Adipocyte (in vitro differentiated cells): ENCODE results near the gene HEPHL1.

Source experiments
- DNase-seq: peaks from one replicate; pipeline ENCODE4 v3.0.0-alpha.2; 2015; ENCODE audit warnings: low read depth
- H3K27me3 ChIP-seq: replicated peaks from 2 replicates; pipeline ENCODE4 v1.7.0; 2013; ENCODE audit warnings: mild to moderate bottlenecking, low read length, moderate library complexity; ENCODE audit not compliant: control insufficient read depth, insufficient read depth
- H3K36me3 ChIP-seq: 2 replicates; pipeline ENCODE4 v1.7.0; 2013; ENCODE audit warnings: low read length, mild to moderate bottlenecking, moderate library complexity; ENCODE audit not compliant: control insufficient read depth, insufficient read depth, severe bottlenecking
- H3K4me1 ChIP-seq: 2 replicates; pipeline ENCODE4 v1.7.0; 2013; ENCODE audit warnings: mild to moderate bottlenecking, low read length, moderate library complexity; ENCODE audit not compliant: control insufficient read depth, insufficient read depth
- H3K4me3 ChIP-seq: 2 replicates; pipeline ENCODE4 v1.7.0; 2013; ENCODE audit warnings: mild to moderate bottlenecking, low read length, moderate library complexity
- H3K9ac ChIP-seq: 2 replicates; pipeline ENCODE4 v1.7.0; 2013; ENCODE audit warnings: mild to moderate bottlenecking, low read length, moderate library complexity
- H3K9me3 ChIP-seq: 2 replicates; pipeline ENCODE4 v1.7.0; 2013; ENCODE audit warnings: mild to moderate bottlenecking, low read length, moderate library complexity; ENCODE audit not compliant: control insufficient read depth

HEPHL1 gene

DNA sequence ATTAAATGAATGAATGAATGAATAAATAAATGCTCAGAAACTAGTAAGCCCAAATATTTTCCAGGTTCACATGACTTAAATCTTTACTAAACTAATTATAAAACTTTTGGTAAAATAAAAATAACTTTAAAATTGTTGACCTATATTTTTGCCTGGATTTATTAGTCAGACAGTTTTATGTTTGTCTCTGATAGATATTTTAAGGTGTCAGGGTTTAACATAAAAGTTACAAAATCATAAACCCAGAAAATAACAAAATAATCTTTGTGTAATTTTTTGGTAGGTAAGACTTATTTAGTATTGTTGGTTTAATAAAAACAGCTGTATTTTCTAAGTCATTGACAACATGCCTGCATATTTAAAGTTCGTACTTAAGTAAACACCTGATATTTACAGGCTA, 27.4 kb upstream of the HEPHL1 start:
- Histone ChIP-seq H3K9ac (no peak overlapping the region), H3K4me3 (peak overlapping the region; percentile 21), H3K4me1 (no peaks in the 10 kb centered on the region), H3K27me3 (no peaks in the 10 kb centered on the region), H3K9me3 (peaks cover 26% of the 10 kb centered on the region), H3K36me3 (no peaks in the 10 kb centered on the region)
- no peak for DNase-seq

DNA sequence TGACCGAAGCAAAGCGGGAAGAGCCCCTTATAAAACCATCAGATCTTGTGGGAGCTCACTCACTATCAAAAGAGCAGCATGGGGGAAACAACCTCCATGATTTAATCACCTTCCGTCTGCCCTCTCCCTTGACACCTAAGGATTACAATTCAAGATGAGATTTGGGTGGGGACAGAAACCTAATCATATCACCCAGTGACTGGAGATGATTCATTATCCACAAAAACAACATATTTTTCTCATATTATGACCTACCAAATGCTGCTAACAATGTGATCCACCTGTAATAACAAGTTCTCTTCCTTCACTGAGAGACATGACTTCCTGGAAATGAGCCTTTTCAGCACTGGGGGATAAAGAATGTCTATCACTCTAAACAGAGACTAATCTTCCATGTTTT, 23.4 kb upstream of the HEPHL1 start:
- Histone ChIP-seq H3K27me3 (no peaks in the 10 kb centered on the region), H3K4me3 (no peak overlapping the region), H3K9me3 (peaks cover 12% of the 10 kb centered on the region), H3K4me1 (peaks cover 26% of the 10 kb centered on the region), H3K36me3 (no peaks in the 10 kb centered on the region), H3K9ac (no peak overlapping the region)
- DNase-seq, result no peak

DNA sequence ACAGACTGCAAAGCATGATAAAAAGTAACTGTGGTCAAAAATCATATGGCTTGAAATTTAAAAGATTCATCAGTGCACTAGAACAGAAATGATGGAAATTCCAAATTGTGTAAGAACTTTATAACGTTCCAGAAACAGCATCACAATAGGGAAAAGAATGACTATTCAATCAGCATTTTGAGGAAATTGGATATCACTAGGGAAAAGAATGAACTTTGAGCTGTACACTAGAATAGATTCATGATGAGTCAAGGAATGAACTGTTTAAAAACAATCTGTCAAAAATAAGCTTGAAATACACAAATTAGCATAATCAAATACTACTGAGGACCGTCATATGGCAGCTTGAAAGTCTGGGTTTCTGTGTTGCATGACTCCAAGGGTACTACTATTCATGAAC, 20.5 kb upstream of the HEPHL1 start:
- Histone ChIP-seq H3K27me3 (no peaks in the 10 kb centered on the region), H3K4me3 (peak overlapping the region; percentile 42), H3K4me1 (peaks cover 26% of the 10 kb centered on the region), H3K36me3 (no peaks in the 10 kb centered on the region), H3K9ac (peak overlapping the region; percentile 62), H3K9me3 (no peaks in the 10 kb centered on the region)
- DNase-seq, result peak; percentile 52

GRCh38 chr11:94002226-94002625, 18.9 kb upstream of the HEPHL1 start:
- Histone ChIP-seq H3K9ac (no peak overlapping the region), H3K9me3 (no peaks in the 10 kb centered on the region), H3K4me3 (no peak overlapping the region), H3K27me3 (no peaks in the 10 kb centered on the region), H3K4me1 (peaks cover 26% of the 10 kb centered on the region), H3K36me3 (no peaks in the 10 kb centered on the region)
- peak; percentile 28 for DNase-seq

DNA sequence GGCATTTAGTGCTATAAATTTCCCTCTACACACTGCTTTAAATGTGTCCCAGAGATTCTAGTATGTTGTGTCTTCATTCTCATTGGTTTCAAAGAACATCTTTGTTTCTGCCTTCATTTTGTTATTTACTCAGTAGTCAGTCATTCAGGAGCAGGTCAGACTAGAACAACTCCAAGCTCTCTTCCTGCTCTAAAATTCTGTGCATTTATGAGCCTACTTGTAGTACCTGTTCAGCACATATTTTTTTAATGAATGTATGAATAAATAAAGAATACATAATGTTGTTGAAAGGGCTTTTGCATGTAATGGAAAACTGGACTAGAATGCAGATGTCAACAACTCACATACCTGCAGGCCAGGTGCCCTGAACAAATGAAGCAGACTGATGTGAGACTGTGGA, 13.7 kb upstream of the HEPHL1 start:
- Histone ChIP-seq H3K4me3 (no peak overlapping the region), H3K27me3 (no peaks in the 10 kb centered on the region), H3K9me3 (no peaks in the 10 kb centered on the region), H3K9ac (no peak overlapping the region), H3K36me3 (no peaks in the 10 kb centered on the region), H3K4me1 (peaks cover 3% of the 10 kb centered on the region)
- no peak for DNase-seq

DNA sequence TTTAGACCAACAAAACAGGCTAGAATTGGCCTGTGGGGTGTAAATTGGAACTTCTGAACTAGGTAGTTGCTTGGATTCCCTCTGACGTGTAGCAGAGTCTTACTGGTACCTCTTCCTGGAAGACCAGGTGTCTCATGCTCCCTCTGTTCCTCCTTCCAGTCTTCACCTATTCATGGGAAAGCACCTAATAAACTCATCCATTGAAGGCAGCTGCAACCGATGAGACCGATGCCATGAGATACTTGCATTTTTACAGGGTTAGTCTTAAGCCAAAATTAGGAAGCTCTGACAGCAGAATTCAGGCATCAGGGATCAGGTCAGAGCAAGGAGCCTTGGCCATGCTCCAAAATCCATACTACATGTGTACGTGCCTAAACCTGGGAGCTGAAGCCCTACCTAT, 13.2 kb upstream of the HEPHL1 start:
- Histone ChIP-seq H3K27me3 (no peaks in the 10 kb centered on the region), H3K9me3 (no peaks in the 10 kb centered on the region), H3K9ac (no peak overlapping the region), H3K4me1 (no peaks in the 10 kb centered on the region), H3K4me3 (no peak overlapping the region), H3K36me3 (no peaks in the 10 kb centered on the region)
- no peak for DNase-seq

DNA sequence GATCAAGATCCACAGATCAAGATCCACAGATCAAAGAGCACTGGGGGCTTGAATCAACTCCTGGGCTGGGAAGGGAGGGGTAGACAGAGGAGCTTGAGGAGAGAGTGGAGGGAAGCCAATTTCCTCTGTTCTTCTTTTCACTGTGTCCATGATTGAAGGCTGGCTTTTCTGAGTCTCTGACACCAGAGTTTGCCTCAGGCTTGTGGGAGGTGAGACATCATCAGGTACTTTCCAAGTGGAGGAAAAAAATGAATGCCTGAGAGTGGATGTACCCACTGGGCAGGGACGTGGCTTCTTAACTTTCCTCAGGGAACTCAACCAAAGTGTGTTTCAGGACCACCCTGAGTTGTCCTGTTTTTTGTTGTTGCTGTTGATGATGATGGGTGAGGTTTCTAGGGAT, 11.0 kb upstream of the HEPHL1 start:
- no peak for DNase-seq
- no peaks in the 10 kb centered on the region for H3K27me3 ChIP-seq
- no peak overlapping the region for H3K9ac ChIP-seq
- H3K9me3 ChIP-seq, result peaks cover 4% of the 10 kb centered on the region
- H3K4me1 ChIP-seq, result no peaks in the 10 kb centered on the region
- H3K4me3 ChIP-seq, result no peak overlapping the region
- H3K36me3 ChIP-seq, result no peaks in the 10 kb centered on the region

DNA sequence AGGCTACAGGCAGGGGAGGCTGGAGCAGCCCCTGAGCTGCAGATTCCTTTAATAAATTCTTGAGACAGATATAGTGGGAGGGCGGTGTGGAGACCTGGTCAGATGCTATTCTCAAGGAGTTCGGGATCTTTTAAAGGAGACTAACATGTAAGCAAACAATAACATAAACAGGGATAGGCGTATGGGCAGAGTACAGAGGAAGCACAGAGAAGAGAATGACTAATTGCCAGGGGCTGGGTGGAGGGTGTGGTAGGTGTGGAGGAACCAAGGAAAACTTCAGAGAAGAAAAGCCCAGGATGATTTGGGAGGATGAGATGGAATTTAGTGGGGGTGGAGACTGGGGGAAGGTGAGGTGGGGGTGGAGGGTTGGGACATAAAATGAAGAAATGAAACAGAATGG, 9.7 kb upstream of the HEPHL1 start:
- Histone ChIP-seq H3K9ac (no peak overlapping the region), H3K27me3 (no peaks in the 10 kb centered on the region), H3K4me1 (no peaks in the 10 kb centered on the region), H3K36me3 (no peaks in the 10 kb centered on the region), H3K9me3 (peaks cover 10% of the 10 kb centered on the region), H3K4me3 (no peak overlapping the region)
- DNase-seq, result no peak

DNA sequence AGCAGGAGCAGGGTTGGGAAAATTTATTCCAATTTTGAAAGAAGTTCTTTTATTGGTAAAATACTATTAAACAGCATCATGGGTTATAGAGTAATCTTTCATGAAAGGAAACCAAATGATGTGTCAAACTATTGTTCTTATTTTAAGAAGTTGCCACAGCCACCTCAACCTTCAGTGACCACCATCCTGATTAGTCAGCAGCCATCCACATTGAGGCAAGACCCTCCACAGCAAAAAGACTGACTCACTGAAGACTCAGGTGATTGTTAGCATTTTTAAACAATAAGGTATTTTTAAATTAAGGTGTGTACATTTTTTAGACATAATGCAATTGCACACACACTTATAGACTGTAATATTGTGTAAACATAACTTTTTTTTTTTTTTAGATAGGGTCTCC, 3.7 kb upstream of the HEPHL1 start:
- Histone ChIP-seq H3K9ac (no peak overlapping the region), H3K9me3 (peaks cover 10% of the 10 kb centered on the region), H3K27me3 (no peaks in the 10 kb centered on the region), H3K4me3 (no peak overlapping the region), H3K36me3 (no peaks in the 10 kb centered on the region), H3K4me1 (no peaks in the 10 kb centered on the region)
- DNase-seq, result no peak

- no peaks in the 10 kb centered on the region for H3K36me3 ChIP-seq
- no peak for DNase-seq
- no peaks in the 10 kb centered on the region for H3K4me1 ChIP-seq
- no peak overlapping the region for H3K4me3 ChIP-seq
- peaks cover 10% of the 10 kb centered on the region for H3K9me3 ChIP-seq
- H3K27me3 ChIP-seq, result no peaks in the 10 kb centered on the region
- H3K9ac ChIP-seq, result no peak overlapping the region
These were observed 2.4 kb upstream of the HEPHL1 start for GRCh38 chr11:94018721-94019120.

- H3K9me3 ChIP-seq, result peaks cover 4% of the 10 kb centered on the region
- no peak for DNase-seq
- H3K4me3 ChIP-seq, result no peak overlapping the region
- no peaks in the 10 kb centered on the region for H3K36me3 ChIP-seq
- H3K9ac ChIP-seq, result no peak overlapping the region
- no peaks in the 10 kb centered on the region for H3K27me3 ChIP-seq
- H3K4me1 ChIP-seq, result no peaks in the 10 kb centered on the region
These were observed 2.7 kb downstream of the HEPHL1 start for GRCh38 chr11:94023856-94024255.

GRCh38 chr11:94024547-94024946, 3.4 kb downstream of the HEPHL1 start:
- no peak overlapping the region for H3K4me3 ChIP-seq
- no peaks in the 10 kb centered on the region for H3K27me3 ChIP-seq
- no peaks in the 10 kb centered on the region for H3K36me3 ChIP-seq
- no peak for DNase-seq
- H3K9me3 ChIP-seq, result peaks cover 4% of the 10 kb centered on the region
- H3K9ac ChIP-seq, result no peak overlapping the region
- H3K4me1 ChIP-seq, result no peaks in the 10 kb centered on the region
